Measurements from ENCODE around the gene HDLBP.

HDLBP gene

DNA sequence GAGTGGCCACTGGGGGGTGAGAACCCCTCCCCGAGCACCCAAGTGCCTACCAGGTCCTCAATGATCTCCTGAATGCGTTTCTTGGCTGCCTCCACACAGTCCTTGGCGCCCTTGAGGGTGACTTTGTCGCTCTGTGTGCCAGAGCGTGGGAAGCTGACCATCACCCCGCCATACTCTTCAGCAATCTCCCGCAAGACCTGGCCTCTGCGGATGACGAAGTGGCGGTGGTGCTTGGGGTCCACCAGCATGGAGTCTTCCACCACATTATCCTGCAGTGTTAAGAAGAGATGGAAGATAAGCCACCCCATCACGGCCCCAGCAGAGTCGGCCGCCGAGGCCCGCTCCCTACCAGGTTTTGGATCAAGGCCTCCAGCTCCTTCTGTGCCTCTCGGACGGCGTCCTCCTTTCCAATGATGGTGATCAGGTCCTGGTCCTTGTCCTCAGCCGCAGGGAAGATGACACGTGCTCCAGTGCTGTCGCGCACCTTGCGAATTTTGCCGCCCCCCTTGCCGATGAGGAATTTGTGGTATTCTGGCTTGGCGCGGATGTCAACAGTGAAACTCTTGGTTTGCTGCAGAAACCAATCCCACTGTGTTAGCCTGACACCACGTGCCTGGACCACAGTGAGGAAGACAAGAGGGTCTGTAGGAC, 75.8 kb downstream of the HDLBP start:
- no peak overlapping the region for H3K4me3 ChIP-seq (ENCODE audit: low read depth, low read length)
- no peak for DNase-seq (ENCODE audit: low read depth)
- in situ Hi-C loops (cut with HindIII; ENCODE audit: low sequenced_read_pairs): no loop called here
- TF ChIP-seq, protein P1, sequence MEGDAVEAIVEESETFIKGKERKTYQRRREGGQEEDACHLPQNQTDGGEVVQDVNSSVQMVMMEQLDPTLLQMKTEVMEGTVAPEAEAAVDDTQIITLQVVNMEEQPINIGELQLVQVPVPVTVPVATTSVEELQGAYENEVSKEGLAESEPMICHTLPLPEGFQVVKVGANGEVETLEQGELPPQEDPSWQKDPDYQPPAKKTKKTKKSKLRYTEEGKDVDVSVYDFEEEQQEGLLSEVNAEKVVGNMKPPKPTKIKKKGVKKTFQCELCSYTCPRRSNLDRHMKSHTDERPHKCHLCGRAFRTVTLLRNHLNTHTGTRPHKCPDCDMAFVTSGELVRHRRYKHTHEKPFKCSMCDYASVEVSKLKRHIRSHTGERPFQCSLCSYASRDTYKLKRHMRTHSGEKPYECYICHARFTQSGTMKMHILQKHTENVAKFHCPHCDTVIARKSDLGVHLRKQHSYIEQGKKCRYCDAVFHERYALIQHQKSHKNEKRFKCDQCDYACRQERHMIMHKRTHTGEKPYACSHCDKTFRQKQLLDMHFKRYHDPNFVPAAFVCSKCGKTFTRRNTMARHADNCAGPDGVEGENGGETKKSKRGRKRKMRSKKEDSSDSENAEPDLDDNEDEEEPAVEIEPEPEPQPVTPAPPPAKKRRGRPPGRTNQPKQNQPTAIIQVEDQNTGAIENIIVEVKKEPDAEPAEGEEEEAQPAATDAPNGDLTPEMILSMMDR (IDR thresholded peaks at IDR 0.05; ENCODE audit: low read depth, low read length, missing control alignments): no peak

DNA sequence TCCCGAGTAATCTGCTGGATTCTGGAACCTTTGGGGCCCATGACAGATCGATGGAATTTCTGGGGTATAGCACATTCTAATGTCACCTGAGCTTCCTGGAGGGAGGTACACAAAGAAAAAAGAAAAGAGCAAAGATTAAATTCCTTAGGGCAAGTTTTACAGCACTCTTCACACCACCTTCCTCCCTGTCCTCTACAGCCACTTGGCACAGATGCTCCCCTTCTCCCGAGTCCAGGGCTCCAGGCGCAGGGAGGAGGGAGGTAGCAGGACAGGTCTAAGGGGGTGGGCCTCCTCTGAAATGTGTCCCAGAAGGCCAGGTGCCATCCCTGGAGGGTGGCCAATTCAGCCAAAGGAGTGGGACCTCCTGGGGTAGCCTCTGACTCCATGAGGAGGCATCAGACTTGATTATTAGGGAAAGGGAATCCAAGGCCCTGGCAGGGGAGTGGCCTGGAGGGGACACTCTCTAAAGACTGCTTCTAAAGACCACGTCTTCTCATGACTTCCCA, 76.7 kb downstream of the HDLBP start:
- no peak for DNase-seq (ENCODE audit: low read depth)
- TF ChIP-seq, protein P1 (IDR thresholded peaks at IDR 0.05; ENCODE audit: low read depth, low read length, missing control alignments): no peak
- in situ Hi-C loops (cut with HindIII; ENCODE audit: low sequenced_read_pairs): no loop called here
- H3K4me3 ChIP-seq (ENCODE audit: low read depth, low read length): no peak overlapping the region

DNA sequence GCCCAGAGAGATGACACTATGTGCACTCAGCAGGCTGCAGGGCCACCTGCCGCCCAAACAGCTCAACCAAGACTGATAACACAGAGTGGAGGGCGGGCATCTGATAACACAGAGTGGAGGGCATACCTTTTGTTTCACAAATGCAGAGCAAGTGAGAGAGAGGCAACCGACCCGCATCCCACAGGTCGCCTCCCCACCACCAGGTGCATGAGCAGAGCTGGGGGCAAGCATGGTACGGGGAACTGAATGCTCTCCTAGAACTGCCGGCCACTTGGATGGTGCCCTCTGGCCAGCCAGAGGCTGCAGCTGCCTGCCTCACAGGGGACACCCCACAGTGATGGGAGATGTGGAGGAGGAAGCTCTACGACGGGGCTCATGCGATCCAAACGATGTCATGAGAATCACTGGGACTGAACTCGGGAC, 77.5 kb downstream of the HDLBP start:
- no peak for DNase-seq (ENCODE audit: low read depth)
- no peak overlapping the region for H3K4me3 ChIP-seq (ENCODE audit: low read depth, low read length)
- TF ChIP-seq, protein P1 (IDR thresholded peaks at IDR 0.05; ENCODE audit: low read depth, low read length, missing control alignments): no peak
- in situ Hi-C loops (cut with HindIII; ENCODE audit: low sequenced_read_pairs): no loop called here

DNA sequence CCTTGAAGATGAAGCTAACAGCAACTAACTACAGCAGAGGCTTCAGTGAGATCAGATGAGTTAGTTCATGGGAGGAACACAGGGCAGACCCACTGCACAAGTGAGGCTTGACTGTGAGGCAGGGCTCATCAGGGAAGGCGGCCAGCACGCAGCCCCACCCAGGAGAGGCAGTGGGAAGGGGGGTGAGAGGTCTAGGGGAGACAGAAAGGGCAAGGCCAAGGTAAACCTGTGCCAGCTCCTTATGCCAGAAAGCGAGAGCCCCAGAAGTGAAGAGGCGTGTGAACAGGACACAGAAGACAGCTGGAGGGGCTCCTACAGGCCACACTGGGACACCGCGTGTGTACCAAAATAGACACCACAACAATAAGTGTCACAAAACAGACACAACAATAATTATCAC, 78.4 kb downstream of the HDLBP start:
- TF ChIP-seq, protein P1 (IDR thresholded peaks at IDR 0.05; ENCODE audit: low read depth, low read length, missing control alignments): no peak
- in situ Hi-C loops (cut with HindIII; ENCODE audit: low sequenced_read_pairs): no loop called here
- no peak for DNase-seq (ENCODE audit: low read depth)

DNA sequence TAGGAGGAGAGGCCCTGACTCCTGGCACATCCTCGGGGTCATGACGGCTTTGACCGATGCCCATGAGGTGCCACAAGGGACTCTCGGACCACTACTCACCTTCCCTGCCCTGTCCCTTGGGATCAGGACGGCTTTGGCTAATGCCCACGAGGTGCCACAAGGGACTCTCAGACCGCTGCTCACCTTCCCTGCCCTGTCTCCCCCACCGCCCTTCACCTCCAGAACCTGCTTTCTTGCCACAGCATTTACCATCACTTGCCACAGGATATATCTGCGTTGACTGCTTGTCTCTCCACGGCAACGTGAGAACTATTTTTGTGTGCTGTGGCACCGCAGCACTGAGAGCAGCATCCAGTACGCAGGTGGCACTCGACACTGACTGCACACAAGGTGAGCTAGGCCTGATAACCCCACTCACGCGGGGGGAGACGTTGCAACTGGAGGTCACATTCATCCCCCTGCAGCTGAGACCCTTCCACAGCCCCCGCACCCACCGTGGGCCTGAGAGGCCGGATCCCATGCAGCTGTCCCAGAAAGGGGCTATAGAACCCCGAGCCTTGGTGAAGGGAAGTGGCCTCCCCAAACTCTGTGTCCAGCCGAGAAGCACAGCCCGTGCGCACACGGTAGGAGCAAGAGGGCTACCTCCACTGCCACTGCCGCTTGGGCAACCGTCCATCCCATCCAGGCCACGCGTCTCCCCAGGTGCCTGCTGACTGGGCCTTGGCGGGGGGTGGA, 79.4 kb downstream of the HDLBP start:
- in situ Hi-C loops (cut with HindIII; ENCODE audit: low sequenced_read_pairs): no loop called here
- no peak for DNase-seq (ENCODE audit: low read depth)
- TF ChIP-seq, protein P1 (IDR thresholded peaks at IDR 0.05; ENCODE audit: low read depth, low read length, missing control alignments): no peak
- no peak overlapping the region for H3K4me3 ChIP-seq (ENCODE audit: low read depth, low read length)

More for the DNA sequence above, 78.4 kb downstream of the HDLBP start:
- no peak overlapping the region for H3K4me3 ChIP-seq (ENCODE audit: low read depth, low read length)

DNA sequence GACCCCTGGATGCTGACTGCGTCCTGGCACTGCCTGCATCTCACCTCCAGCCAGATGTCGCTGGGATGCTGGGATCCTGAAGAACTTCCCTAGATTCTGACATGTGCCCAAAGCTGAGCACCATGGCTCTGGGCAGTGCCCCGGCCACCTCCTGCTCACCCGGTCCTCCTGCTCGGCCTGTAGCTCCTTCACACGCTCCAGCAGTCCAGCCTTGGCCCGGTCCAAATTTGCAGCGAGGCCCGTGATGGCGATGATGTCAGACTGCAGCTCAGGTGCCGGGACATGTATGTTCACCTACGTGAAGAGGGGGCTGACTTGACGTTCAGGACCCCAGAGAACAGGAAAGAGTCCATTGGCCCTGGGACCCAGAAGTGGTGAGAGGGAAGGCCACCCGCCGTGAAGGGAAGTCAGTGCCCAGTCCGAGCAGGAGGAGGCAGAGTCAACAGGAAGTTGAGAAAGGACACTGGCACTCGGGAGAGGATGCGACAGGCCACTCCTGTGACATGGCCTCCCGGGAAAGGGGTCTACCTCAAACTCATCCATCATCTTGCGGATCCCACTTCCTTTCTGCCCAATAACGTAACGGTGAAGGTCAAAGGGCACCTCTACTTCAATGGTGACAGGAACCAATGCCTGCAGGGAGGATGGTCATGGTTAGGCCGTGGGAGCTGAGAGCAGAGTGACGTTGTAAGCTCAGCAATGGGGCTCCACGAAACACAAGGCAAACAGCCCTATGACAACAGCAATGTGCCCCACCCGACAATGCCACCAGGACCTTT, 80.3 kb downstream of the HDLBP start:
- H3K4me3 ChIP-seq (ENCODE audit: low read depth, low read length): no peak overlapping the region
- DNase-seq (ENCODE audit: low read depth): no peak
- in situ Hi-C loops (cut with HindIII; ENCODE audit: low sequenced_read_pairs): no loop called here
- TF ChIP-seq, protein P1 (IDR thresholded peaks at IDR 0.05; ENCODE audit: low read depth, low read length, missing control alignments): no peak
